Stimulated activated CD4-positive, alpha-beta T cell treated with anti-CD3 and anti-CD28 coated beads, Interleukin-1b, Interleukin-23, amount 100 ng/mL, for 24 hours (primary cell): ENCODE data around the gene PNO1.
"Not testable (repeated sequence)": the region's sequence is repeated elsewhere in the genome, so short reads cannot be mapped to it uniquely, and the experiment has no call there.

Source experiments
- DNase-seq, 4 experiments: peaks; one replicate each; pipeline ENCODE4 v3.0.0-alpha.2; 2020; ENCODE audit warnings: low read depth in 4 of 4, low spot score in 1 of 4

The PNO1 gene

DNA sequence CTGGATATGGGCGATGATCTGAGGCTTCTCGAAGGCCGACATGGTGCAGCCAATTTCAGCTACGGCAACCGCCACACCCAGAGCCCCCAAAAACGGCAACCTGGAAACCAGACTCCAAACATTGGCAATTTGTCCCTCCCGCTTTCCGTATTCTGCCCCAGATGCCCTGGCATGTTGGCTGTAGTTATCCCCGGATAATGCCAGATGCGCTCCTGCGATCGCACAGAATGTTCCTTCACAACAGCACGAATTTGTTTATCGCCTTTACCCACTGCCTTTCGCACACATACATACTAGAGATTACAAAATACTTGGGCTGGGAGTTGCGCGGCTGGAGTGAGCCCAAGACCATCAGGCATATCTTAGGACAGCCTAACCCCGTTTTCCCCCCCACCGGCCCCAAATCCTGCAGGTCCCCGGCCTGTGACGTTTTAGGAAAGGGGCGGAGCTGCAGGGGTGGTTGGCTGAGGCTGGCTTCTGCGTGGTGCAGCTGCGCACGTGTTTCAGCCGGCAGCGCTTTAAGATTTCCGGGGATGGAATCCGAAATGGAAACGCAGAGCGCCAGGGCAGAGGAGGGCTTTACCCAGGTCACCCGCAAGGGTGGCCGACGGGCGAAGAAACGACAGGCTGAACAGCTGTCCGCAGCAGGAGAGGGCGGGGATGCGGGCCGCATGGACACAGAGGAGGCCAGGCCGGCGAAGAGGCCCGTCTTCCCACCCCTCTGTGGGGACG, at the start of gene PNO1:
Gene PNO1, plus strand, starts transcription at position 487 of the 732 bp plus-strand sequence. Its CDS starts 47 bp downstream, at position 534.
- peak; percentile 94 to 95 (median 94) for DNase-seq

DNA sequence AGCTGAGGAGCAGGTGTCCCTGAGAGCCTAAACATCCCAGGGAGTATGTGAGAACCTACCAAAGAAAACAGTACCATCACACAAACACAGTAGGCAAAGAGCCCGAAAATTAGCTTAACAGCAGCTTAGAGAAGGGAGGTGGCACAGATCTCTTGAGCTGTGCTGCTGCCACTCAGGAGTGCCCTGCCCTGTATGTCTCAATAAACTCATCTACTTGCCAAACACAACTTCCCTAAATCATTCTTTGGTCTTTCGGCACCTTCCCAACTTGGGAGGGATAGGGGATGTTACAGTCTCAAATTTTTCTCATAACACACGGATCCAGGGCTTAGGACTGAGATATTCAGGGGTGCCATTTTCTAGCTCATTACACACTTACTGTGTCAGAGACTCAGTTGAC, 49.6 kb upstream of the PNO1 start:
- DNase-seq: no peak

DNA sequence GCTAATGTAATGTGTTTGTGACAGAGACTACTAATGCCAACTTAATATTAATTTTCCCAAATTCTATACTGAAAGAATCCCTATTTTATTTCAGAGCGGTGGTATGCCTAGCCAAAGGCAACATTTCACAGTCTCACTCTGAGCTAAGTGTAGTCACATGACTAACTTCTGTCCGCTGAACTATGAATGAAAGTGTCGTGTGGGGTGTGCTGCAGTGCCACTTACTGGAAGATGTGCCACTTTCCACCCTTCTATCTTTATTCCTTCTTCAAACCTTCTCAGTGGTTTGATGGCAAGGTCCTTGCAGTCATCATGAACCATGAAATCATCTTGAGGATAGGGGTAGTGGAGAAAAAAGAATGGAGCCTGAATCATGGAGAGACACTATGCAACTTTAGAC, 47.6 kb upstream of the PNO1 start:
- DNase-seq: no peak

DNA sequence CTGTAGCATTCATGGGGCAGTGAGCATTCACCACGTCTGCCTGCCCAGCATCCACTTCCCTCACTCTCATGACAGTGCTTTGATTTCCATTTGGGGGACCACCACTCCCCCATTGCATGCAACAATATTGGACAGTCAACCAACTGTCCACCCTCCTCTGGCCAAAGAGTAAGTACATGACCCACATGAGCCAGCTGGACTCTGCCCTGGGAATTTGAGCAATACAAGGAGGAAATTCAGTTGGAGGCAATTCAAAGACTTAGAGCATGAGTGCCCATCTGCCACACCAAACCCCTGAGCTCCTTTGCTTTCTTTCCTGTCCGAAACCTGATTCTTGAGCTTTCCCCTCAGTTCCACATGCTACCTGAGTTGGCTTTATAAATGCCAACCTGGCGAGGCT, 41.7 kb upstream of the PNO1 start:
- no peak for DNase-seq

DNA sequence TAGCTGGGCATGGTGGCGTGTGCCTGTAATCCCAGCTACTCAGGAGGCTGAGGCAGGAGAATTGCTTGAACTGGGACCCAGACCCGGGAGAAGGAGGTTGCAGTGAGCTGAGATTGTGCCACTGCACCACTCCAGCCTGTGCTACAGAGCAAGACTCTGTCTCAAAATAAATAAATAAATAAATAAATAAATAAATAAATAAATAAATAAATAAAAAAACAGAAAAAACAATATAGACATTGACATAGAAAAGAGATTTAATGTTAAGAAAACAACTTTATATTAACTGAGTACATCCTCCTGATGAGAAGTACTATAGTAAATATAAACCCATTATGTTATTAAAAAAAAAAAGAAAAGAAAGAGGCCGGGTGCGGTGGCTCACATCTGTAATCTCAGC, 39.8 kb upstream of the PNO1 start:
- DNase-seq: not testable (repeated sequence)

DNA sequence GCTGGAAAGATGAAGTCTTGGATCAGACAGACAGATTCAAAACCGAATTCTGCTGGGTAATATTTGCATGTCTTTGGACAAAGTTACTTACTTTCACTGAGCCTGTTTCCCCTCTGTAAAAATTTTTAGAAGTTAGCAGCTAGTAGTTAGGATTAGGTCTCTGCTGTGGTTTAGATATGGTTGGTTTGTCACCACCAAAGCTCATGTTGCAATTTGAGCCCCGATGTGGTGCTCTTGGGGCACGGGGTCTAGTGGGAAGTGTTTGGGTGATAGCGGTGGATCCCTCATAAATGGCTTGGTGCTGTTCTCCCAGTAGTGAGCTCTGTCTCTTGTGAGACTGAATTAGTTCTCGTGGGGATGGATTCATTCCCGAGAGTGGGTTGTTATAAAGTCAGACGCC, 38.9 kb upstream of the PNO1 start:
- no peak for DNase-seq

DNA sequence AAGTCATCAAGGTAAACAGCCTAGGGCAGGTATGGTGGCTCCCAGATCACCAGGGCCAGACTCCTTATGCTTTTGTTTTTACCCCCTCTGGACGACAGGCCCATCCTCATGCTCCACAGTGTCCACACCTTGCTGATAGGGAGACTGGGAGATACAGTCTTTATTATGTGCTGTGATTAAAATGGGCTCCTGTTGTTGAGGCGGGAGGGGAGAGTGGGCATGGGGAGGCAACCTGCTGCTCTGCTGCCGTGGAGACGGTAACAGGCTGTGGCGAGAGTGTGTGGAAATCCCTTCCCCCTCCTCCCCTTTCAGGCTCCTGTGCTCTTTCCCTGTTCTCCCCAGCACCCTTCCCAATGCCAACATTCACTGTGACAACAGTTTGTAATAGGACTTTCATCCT, 38.2 kb upstream of the PNO1 start:
- no peak for DNase-seq

DNA sequence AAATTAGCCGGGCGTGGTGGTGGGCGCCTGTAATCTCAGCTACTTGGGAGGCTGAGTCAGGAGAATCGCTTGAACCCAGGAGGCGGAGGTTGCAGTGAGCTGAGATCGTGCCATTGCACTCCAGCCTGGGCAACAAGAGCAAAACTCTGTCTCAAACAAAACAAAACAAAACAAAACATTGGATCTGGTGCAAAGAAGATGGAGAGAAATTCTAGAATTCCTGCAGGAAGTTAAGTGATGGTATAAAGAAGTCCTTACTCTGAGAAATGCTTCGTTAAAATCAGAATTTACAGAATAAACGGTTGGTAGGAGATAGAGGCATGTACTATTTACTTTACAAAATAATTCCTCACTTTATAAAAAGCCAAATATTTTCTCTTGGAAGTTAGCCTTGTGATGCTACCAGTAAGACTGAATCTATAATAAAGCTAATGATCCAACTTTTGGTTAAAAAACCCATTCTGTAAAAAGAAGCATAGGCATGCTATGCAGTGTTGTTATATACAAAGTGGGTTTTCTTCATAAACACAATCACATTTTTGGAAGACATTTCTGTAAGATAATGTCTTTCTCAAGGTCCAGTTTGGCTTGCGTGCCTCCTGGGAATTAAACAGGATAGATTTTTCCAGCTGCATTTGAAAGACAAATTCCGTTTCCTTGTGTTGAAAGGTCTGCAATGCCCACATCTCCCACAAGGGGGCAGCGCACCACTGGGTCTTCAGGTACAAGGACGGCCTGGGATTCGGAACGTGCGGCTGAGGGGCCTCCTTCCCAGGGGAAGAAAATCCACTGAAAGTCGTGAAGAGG, 35.6 kb upstream of the PNO1 start:
- DNase-seq: peak; percentile 59 to 73 (median 70)

DNA sequence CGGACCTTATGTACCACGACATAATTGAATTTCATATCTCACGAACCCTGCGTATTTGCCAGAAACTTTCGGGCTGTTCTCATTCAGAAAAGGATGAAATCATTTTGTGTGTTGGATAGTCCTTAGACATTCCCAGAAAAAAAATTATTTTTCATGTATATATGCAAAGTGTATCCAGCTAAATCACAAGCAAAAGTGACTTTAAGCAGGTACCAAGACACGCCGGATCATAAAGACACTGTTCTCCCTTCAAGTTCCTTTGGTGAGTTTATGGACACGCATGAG, 35.1 kb upstream of the PNO1 start:
- no peak for DNase-seq

DNA sequence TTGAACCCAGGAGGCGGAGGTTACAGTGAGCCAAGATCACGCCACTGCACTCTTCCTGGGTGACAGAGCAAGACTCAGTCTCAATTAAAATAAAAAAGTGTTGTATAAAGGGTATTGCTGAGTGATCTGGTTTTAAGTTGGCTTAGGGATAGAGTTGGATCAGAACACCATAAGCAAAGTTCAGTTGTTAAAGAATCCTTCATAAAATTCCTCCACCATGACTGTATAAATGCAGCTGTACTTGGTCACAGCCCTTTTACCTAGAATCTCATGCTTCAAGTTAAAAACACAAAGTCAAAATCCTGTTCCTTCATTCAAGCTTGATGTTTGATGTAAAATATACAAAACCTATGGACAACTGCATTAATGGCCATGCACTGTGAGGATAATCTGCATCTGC, 33.4 kb upstream of the PNO1 start:
- DNase-seq: no peak

DNA sequence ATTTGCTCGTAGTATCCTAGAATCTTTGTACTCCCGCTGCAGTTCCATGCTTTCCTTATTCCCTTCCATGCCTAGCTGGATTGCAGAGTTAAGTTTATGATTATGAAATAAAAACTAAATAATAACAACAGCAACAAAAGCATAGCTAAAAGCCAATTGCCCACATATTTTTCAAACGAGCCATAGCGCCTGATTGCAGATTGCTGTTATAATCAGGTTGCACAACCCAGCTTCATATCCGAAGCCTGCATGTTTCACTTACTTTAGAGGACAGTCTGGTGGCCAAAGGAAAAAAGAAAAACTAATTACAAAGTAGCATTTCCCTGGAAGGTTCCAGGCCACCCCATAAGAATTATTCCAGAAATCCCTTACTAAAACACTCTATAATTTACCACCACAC, 31.9 kb upstream of the PNO1 start:
- DNase-seq: no peak

DNA sequence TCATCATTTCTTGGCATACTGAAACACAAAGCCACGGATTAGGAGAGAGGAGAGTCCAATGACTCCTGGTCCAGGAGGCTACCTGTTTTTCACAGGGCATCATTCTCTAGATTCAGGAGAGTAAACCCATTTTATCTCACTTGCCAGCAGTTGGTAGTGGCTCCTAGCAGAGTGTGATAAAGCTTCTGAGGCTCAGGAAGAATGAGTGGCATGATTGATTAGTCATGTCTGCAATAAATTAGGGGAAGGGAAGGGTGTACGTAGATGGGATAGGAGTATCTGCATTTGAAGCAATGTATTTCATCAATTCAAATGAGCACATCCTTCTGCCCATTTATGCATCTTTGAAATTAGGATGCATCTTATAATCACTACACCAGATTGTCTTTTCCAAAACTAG, 31.1 kb upstream of the PNO1 start:
- DNase-seq: no peak

DNA sequence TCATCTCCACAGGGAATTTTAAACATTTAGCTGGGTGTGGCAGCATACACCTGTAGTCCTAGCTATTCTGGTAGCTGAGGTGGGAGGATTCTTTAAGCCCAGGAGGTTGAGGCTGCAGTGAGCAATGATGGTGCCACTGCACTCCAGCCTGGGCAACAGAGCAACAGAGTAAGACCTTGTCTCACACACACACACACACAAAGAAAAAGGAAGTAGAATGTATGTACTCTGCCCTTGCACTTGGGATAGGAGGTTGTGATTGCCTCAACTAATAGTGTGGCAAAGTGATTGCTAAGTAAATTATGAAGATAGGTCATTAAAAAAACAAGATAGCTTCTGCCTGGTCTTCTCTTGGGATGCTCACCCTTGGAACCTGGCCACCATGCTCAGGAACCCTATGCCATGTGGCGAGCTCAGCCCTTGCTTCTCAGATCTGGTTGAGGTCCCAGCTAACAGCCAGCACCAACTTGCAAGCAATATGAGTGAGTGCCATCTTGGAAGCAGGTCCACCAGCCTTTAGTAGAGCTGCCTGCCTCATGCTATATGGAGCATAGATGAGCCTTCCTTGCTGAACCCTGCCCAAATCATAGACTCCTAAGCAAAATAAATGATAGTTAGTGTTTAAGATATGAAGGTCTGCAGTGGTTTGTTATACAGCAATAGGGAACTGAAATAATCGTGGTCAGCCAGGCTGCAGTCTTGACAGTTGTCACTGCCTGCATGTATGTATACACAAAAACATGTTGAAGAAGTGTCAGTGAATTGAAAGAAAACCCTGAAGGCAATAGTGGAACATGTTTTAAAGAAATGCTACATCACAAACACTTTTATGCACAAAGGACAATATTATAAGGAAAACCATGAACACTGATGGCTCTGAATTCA, 30.1 kb upstream of the PNO1 start:
- DNase-seq: no peak

DNA sequence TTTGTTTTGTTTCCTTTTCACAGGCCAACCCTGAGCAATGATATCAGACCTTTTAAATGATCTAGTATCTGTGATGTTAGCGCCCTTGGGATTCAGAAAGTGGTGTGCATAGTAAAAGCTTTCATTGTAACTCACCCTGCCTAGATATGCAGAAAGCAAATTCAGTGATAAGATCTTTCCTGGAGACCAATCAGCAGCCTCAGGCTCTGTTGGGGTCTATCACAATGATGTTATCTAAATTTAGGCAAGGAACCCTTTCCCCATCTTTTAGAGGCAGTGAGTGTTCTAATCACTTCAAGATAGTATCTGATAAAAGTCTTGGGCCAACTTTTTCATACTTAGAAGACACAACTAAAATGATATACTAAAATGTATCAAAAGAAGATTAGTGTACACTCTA, 23.6 kb upstream of the PNO1 start:
- DNase-seq: no peak

DNA sequence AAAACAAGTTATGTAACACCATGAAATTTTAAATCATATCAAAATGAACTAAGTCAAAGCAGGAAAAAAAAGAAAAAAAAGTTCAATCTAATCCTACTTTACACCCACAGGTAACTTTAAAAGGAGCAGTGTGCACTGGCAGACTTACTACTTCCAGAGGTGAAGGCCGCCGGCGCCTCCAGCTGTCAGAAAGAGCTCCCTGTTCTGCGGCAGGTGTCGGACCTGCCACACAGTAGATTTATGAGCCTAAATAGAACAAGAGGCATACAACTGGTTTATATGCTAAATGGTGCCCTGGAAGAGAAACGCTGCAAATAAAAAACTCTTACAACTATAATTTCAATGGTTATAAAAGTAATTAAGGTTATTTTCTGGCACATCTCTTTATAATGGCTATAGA, 23.1 kb upstream of the PNO1 start:
- no peak for DNase-seq

DNA sequence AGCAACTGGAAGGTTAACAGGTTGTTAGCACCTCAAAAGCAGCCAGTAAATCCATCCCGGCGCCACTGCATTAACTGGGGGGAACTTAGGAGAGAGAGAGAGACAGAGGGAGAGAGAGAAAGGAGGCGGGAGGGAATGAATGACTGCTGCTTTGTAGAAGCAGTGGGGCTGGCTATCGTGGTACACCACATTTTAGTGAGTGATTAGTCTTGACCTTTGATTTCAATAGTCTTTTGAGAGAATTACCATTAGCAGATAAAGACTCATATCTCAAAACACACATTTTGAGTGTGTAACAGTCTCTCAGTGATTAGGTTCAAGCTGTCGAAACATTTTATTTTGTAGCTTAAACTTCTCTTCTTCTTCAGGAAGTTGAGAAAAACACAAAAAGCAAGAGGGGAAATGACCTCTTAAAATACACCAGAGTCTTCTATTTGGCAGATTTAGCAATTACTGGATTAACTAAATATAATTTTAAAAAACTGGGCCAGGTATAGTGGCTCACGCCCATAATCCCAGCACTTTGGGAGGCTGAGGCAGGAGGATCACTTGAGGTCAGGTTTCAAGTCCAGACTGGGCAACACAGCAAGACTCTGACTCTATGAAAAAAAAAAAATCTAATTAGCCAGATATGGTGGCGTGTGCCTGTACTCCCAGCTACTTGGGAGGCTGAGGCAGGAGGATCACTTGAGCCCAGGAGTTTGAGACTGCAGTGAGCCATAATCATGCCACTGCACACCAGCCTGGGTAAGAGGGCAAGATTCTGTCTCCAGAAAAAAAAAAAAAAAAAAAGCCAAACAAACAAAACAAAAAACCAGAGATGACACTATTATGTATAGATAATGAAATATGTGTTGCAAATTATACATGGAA, 22.0 kb upstream of the PNO1 start:
- no peak for DNase-seq

DNA sequence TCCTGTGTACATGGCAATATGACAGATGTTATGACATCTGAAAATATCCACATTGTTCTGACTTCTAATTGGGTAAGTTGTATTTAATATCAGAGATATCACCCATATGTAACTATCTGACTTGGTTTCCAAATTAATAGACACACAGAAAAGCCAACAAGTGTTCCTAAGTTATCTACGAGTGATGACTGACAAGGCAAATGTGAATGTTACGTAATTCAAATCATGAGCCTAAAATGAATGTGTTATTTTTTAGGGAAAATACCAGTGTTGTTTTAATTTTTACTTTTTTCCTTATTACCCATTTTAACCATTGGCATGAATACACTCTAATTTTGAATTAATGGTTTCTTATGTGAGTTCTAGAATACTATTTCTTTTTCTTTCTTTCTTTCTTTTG, 15.8 kb upstream of the PNO1 start:
- no peak for DNase-seq

DNA sequence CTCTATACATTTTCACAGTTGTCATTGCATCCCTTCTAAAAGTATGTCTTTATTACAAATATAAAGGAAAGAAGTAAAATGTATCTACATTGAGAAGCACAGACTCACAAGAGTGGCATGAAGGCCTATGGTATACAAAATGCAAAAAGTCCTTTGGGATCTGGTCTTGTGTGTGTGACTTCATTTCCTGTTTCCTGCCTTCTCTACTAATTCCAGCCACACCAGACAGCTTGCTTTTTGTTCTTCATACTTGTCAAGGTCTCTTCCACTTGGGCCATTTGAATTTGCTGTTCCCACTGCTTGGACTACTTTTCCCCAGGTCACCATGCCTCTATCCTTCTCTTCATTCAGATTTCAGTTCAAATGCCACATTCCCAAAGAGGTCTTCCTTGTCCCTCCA, 6.7 kb upstream of the PNO1 start:
- no peak for DNase-seq

DNA sequence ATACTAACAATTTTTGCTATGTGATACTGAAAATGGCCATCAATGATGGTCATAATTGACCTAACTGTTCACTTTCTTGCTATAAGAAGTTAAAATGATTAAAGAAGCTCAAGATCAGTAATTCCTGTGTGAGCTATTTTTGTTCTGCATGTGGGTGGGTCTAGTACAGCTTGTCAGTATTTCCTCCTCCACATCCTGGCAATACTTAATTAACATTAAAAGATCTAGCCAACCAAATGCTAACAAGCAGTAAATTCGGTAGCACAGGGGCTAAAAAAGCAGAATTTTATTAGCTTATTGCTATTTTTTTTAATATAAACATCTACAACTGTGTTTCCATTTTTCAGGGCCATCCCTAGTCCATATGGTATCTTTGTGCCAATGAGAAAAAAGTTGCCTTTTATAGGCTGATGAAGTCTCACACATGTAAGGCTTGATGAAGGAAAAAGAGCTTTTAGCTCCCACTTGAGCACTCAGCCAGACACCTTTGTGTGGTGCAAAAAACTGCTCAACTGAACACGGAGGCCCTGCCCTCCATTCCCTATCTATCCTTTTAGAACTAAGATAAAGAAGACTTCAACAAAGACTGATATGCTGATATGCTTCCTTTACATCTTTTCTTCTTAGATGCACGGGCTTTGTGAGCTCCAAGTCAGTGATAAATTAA, 4.9 kb upstream of the PNO1 start:
- no peak for DNase-seq

DNA sequence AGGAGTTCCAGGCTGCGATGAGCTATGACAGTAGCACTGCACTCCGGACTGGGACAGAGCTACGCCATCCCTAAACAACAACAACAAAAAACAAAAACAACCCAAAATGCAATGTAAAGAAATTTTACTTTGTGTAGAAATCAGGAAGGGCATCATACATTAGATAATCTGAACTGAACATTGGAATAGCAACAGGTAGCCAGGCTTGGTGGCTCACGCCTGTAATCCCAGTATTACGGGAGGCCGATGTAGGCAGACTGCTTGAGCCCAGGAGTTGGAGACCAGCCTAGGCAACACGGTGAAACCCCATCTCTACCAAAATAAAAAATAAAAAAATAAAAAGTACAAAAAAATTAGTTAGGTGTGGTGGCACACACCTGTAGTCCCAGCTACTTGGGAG, 2.1 kb upstream of the PNO1 start:
- no peak for DNase-seq
